C4-2B (cell line): ENCODE measurements around the gene SACM1L.

Source experiments
- H3K27ac ChIP-seq: fragments of 450-650 bp; 2 replicates; pipeline ENCODE4 v1.5.1; 2017
- CTCF ChIP-seq: fragments of 450-650 bp; conservative IDR thresholded peaks from 2 replicates; pipeline ENCODE4 v1.5.1; 2017; ENCODE audit warnings: mild to moderate bottlenecking
- ZFX ChIP-seq: fragments of 450-650 bp; IDR thresholded peaks from 2 replicates; pipeline ENCODE4 v1.6.1; 2017

The SACM1L gene

GRCh38 chr3:45765266-45765851 lies 76.2 kb downstream of the SACM1L start:
- TF ChIP-seq CTCF: no peak
- TF ChIP-seq ZFX: no peak
- no peak overlapping the region for H3K27ac ChIP-seq

GRCh38 chr3:45765958-45766357 lies 76.8 kb downstream of the SACM1L start:
- no peak for TF ChIP-seq ZFX
- TF ChIP-seq CTCF: no peak
- no peak overlapping the region for H3K27ac ChIP-seq

- TF ChIP-seq CTCF (no peak), ZFX (no peak)
Measured at GRCh38 chr3:45771166-45771775, 82.1 kb downstream of the SACM1L start.

GRCh38 chr3:45771831-45772230 lies 82.6 kb downstream of the SACM1L start:
- TF ChIP-seq ZFX: no peak
- no peak for TF ChIP-seq CTCF
- no peak overlapping the region for H3K27ac ChIP-seq

More at GRCh38 chr3:45771166-45771775, 82.1 kb downstream of the SACM1L start:
- H3K27ac ChIP-seq: no peak overlapping the region

GRCh38 chr3:45772341-45773035 lies 83.3 kb downstream of the SACM1L start:
- H3K27ac ChIP-seq: no peak overlapping the region
- no peak for TF ChIP-seq CTCF
- TF ChIP-seq ZFX: no peak

- no peak overlapping the region for H3K27ac ChIP-seq
- TF ChIP-seq CTCF (no peak), ZFX (no peak)
Measured at GRCh38 chr3:45773072-45773471, 83.9 kb downstream of the SACM1L start.
